ENCODE results near the gene NR2E1. TPM values are rescaled to one million over a fixed set of nuclear protein-coding genes. Genes with fewer than 3 reads are reported as not detected.
A peak's percentile ranks its signal among the peaks of the same experiment; 100 is the strongest.

The NR2E1 gene
- total RNA-seq, 1 experiment from 2014 or later: not detected

DNA sequence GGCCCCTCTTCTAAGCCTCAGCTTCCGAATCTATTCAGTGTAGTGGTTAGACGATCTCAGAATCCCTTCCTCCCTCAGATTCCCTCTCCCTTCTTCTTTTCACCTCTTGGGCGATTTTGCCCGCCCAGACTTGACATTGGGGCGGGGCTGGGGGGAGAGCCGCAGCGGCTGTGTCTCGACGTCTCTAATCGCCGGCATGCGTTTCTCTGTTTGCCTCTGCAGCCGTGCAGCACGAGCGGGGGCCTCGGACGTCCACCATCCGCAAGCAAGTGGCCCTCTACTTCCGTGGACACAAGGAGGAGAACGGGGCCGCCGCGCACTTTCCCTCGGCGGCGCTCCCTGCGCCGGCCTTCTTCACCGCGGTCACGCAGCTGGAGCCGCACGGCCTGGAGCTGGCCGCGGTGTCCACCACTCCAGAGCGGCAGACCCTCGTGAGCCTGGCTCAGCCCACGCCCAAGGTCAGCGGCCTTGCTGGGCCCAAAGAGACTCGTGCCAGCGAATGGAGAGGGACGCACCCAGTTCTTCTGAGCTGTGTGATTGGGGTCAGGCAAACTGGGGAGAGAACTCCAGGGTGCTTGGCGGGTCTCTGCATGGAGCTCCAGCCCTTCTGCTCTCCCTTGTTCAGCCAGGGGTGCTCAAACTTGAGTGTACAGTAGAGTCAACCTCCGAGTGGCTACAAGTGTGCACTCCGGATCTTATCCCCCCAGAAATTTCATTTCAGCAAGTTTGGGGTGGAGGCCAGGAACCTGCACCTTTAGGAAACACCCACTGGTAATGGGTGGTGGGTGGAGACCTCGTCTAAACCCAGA is 10.7 kb downstream of the NR2E1 start:
- no peak for DNase-seq (ENCODE audit: low spot score)
- Mint-ChIP-seq H3K27ac (no peak overlapping the region), H3K4me1 (peaks cover 61% of the 10 kb centered on the region), H3K27me3 (ENCODE audit: low read depth) (peaks cover 97% of the 10 kb centered on the region), H3K4me3 (peak overlapping the region; percentile 72), H3K36me3 (0 out of 2 replicates have a peak, but pooled peaks cover 3% of the 10 kb centered on the region), H3K9me3 (no peaks in the 10 kb centered on the region)
- peak; percentile 4 for ATAC-seq
- CTCF ChIA-PET: interaction anchor here (0.5 to 3.2 kb wide), 38 partner anchors 8 to 1279 kb away, joined by 3 to 53 read pairs (median 5); partner anchors contain the start of genes MICAL1, NR2E1 and SNX3
- TF ChIP-seq MYBL2 (CRISPR knock-in tag; IDR thresholded peaks at IDR 0.05): 0 out of 2 replicates have a peak, but pooled peaks have one; percentile 33
- TF ChIP-seq, protein P1, sequence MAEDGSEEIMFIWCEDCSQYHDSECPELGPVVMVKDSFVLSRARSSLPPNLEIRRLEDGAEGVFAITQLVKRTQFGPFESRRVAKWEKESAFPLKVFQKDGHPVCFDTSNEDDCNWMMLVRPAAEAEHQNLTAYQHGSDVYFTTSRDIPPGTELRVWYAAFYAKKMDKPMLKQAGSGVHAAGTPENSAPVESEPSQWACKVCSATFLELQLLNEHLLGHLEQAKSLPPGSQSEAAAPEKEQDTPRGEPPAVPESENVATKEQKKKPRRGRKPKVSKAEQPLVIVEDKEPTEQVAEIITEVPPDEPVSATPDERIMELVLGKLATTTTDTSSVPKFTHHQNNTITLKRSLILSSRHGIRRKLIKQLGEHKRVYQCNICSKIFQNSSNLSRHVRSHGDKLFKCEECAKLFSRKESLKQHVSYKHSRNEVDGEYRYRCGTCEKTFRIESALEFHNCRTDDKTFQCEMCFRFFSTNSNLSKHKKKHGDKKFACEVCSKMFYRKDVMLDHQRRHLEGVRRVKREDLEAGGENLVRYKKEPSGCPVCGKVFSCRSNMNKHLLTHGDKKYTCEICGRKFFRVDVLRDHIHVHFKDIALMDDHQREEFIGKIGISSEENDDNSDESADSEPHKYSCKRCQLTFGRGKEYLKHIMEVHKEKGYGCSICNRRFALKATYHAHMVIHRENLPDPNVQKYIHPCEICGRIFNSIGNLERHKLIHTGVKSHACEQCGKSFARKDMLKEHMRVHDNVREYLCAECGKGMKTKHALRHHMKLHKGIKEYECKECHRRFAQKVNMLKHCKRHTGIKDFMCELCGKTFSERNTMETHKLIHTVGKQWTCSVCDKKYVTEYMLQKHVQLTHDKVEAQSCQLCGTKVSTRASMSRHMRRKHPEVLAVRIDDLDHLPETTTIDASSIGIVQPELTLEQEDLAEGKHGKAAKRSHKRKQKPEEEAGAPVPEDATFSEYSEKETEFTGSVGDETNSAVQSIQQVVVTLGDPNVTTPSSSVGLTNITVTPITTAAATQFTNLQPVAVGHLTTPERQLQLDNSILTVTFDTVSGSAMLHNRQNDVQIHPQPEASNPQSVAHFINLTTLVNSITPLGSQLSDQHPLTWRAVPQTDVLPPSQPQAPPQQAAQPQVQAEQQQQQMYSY (CRISPR knock-in tag; IDR thresholded peaks at IDR 0.05): peak; percentile 50; the same call in 1 of the 2 replicates
- TF ChIP-seq EMX1 (CRISPR knock-in tag; IDR thresholded peaks at IDR 0.05): no peak
- POLR2A ChIA-PET: interaction anchor here (1.0 to 1.8 kb wide), 4 partner anchors 11 to 118 kb away, joined by 3 to 5 read pairs (median 4); partner anchors contain the start of genes AFG1L, NR2E1 and SNX3

DNA sequence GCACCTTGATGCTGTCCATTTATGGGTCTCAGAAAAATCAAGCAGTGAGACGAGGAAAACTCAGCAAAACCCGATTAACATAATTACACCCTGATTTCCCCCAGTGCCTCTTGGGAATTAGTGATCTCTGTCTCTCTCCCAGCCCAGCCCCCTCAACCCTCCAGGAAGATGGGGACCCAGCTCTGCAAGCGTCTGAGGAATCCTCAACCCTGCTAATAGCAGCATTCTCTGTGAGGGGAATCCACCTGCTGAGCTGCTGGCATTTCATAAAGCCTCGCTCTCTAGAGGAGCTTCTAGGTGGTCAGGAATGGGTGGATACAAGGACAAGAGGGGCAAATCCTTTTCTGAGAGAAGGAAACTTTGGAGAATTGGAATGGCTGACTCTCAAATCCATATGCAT is 13.9 kb downstream of the NR2E1 start:
- POLR2A ChIA-PET: no interaction called here
- Mint-ChIP-seq H3K4me3 (peak overlapping the region; percentile 24; the same call in 1 of the 2 replicates), H3K27ac (no peak overlapping the region), H3K36me3 (no peaks in the 10 kb centered on the region), H3K9me3 (no peaks in the 10 kb centered on the region), H3K27me3 (ENCODE audit: low read depth) (peaks cover 84% of the 10 kb centered on the region), H3K4me1 (peaks cover 51% of the 10 kb centered on the region)
- ATAC-seq (peak; percentile 61), DNase-seq (ENCODE audit: low spot score) (no peak)
- CTCF ChIA-PET: interaction anchor here (1.6 kb wide), 1 partner anchor 312 kb away, joined by 9 read pairs; no protein-coding TSS in a partner anchor
- TF ChIP-seq OVOL2 (CRISPR knock-in tag; IDR thresholded peaks at IDR 0.05; ENCODE audit: borderline replicate concordance) (no peak), PRRX2 (CRISPR knock-in tag; IDR thresholded peaks at IDR 0.05) (no peak), GTF2I (CRISPR knock-in tag; conservative IDR thresholded peaks at IDR 0.05) (no peak), ZNF121 (CRISPR knock-in tag; IDR thresholded peaks at IDR 0.05) (no peak), ESRRA (CRISPR knock-in tag; IDR thresholded peaks at IDR 0.05; ENCODE audit: borderline replicate concordance) (no peak), RORB (CRISPR knock-in tag; IDR thresholded peaks at IDR 0.05) (no peak), CBFB (CRISPR knock-in tag; IDR thresholded peaks at IDR 0.05; ENCODE audit: low read depth) (no peak), ZNF138 (CRISPR knock-in tag; conservative IDR thresholded peaks at IDR 0.05) (no peak), FOXJ3 (CRISPR knock-in tag; IDR thresholded peaks at IDR 0.05; ENCODE audit: borderline replicate concordance) (no peak)
- TF ChIP-seq, protein P2, sequence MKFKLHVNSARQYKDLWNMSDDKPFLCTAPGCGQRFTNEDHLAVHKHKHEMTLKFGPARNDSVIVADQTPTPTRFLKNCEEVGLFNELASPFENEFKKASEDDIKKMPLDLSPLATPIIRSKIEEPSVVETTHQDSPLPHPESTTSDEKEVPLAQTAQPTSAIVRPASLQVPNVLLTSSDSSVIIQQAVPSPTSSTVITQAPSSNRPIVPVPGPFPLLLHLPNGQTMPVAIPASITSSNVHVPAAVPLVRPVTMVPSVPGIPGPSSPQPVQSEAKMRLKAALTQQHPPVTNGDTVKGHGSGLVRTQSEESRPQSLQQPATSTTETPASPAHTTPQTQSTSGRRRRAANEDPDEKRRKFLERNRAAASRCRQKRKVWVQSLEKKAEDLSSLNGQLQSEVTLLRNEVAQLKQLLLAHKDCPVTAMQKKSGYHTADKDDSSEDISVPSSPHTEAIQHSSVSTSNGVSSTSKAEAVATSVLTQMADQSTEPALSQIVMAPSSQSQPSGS (CRISPR knock-in tag; IDR thresholded peaks at IDR 0.05; ENCODE audit: borderline replicate concordance, low read depth): no peak
- TF ChIP-seq, protein P3, sequence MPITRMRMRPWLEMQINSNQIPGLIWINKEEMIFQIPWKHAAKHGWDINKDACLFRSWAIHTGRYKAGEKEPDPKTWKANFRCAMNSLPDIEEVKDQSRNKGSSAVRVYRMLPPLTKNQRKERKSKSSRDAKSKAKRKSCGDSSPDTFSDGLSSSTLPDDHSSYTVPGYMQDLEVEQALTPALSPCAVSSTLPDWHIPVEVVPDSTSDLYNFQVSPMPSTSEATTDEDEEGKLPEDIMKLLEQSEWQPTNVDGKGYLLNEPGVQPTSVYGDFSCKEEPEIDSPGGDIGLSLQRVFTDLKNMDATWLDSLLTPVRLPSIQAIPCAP (CRISPR knock-in tag; IDR thresholded peaks at IDR 0.05): no peak
- TF ChIP-seq, protein P4, sequence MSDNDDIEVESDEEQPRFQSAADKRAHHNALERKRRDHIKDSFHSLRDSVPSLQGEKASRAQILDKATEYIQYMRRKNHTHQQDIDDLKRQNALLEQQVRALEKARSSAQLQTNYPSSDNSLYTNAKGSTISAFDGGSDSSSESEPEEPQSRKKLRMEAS (CRISPR knock-in tag; IDR thresholded peaks at IDR 0.05): no peak
- TF ChIP-seq, protein P5, sequence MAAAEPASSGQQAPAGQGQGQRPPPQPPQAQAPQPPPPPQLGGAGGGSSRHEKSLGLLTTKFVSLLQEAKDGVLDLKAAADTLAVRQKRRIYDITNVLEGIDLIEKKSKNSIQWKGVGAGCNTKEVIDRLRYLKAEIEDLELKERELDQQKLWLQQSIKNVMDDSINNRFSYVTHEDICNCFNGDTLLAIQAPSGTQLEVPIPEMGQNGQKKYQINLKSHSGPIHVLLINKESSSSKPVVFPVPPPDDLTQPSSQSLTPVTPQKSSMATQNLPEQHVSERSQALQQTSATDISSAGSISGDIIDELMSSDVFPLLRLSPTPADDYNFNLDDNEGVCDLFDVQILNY (CRISPR knock-in tag; IDR thresholded peaks at IDR 0.05): no peak
- TF ChIP-seq, protein P6, sequence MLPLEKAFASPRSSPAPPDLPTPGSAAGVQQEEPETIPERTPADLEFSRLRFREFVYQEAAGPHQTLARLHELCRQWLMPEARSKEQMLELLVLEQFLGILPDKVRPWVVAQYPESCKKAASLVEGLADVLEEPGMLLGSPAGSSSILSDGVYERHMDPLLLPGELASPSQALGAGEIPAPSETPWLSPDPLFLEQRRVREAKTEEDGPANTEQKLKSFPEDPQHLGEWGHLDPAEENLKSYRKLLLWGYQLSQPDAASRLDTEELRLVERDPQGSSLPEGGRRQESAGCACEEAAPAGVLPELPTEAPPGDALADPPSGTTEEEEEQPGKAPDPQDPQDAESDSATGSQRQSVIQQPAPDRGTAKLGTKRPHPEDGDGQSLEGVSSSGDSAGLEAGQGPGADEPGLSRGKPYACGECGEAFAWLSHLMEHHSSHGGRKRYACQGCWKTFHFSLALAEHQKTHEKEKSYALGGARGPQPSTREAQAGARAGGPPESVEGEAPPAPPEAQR (CRISPR knock-in tag; IDR thresholded peaks at IDR 0.05): no peak
- TF ChIP-seq, protein P7, sequence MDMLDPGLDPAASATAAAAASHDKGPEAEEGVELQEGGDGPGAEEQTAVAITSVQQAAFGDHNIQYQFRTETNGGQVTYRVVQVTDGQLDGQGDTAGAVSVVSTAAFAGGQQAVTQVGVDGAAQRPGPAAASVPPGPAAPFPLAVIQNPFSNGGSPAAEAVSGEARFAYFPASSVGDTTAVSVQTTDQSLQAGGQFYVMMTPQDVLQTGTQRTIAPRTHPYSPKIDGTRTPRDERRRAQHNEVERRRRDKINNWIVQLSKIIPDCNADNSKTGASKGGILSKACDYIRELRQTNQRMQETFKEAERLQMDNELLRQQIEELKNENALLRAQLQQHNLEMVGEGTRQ (CRISPR knock-in tag; IDR thresholded peaks at IDR 0.05): no peak

Measured in WTC11 (cell line).